AG20443 (cell line): ENCODE measurements around the gene ABCB10.
"Not testable (repeated sequence)": the region's sequence is repeated elsewhere in the genome, so short reads cannot be mapped to it uniquely, and the experiment has no call there.

ENCODE experiments used
- DNase-seq: peaks from one replicate; pipeline ENCODE4 v3.0.0; 2012; ENCODE audit warnings: low spot score, mixed read lengths

Gene ABCB10

GRCh38 chr1:229536982-229537381, 21.5 kb downstream of the ABCB10 start:
- no peak for DNase-seq

GRCh38 chr1:229535230-229535629, 23.3 kb downstream of the ABCB10 start:
- no peak for DNase-seq

GRCh38 chr1:229531326-229531725, 27.2 kb downstream of the ABCB10 start:
- DNase-seq = no peak

DNA sequence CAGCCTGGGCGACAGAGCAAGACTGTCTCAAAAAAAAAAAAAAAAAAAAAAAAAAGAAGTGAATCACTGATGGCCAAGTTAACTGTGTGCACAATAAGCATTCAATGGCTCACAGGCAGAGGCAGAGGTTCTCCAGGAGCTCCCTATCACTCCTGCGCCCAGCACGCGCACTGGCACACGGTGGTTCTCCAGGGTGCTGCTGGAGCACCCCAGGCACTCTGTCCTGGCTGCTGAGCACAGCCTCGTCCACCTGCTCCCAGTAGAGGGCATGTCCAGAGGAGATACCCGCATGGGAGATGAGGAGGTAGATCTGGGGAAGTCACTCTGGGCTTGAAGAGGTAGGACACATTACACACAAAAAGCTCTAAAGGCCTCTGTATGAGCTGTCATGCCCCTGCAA, 28.9 kb downstream of the ABCB10 start:
- no peak for DNase-seq

DNA sequence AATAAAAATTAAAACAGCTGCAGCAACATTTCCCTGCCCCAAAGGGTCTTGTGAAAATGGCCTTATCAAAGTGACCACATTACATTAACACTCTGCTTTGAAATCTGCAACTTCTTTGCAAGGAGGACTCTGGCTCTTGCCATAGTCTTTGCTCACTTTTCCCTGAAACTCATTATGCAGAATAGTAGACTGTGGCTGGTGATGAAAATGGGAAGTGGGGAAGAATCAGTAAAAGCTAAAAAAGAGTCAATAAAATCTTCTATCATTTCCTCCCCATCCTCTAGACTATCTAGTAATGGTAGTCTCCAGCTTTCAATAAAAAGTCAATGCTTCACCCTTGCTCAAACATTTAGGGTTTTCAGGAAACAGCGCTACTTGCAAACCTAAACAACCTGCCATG, 31.8 kb downstream of the ABCB10 start:
- DNase-seq = no peak

- no peak for DNase-seq
These were observed 35.5 kb downstream of the ABCB10 start for GRCh38 chr1:229523052-229523451.

DNA sequence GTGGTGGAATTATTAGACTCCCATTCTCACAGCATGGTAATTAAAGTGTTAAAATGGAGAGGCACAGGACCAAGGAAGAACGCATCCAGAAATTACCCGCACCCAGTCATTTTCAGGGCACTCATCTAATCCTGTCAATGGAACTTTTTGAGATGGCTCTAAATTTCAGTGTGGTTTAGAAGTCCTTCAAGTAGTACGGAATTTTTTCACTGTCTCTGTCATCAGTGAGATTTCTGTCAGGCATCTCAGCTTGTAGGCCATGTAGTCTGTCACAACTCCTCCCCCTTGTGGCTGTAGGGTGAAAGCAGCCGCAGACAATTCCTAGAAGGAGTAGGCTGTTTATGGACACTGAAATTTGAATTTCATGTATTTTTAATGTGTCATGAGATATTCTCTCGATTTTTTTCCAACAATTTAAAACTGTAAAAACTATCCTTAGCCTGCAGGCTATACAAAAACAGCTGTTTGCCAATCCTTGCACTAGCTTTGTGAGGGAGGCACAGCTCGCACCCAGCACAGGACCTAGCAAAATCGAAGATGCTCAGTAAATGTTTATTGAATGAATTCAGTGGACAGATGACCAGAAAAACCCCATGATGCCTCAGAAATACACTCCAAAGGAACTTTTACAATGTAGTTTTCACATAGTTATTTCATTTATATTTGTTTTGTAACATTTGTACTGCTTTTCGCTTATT, 43.8 kb downstream of the ABCB10 start:
- DNase-seq = peak; percentile 85

- DNase-seq = not testable (repeated sequence)
These were observed 46.9 kb downstream of the ABCB10 start for GRCh38 chr1:229511625-229512024.

DNA sequence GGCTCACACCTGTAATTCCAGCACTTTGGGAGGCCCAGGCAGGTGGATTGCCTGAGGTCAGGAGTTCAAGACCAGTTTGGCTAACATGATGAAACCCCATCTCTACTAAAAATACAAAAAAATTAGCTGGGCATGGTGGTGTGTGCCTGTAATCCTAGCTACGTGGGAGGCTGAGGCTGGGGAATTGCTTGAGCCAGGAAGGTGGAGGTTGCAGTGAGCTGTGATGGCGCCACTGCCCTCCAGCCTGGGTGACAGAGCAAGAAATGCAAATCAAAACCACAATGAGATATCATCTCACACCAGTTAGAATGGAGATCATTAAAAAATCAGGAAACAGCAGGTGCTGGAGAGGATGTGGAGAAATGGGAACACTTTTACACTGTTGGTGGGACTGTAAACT, 47.3 kb downstream of the ABCB10 start:
- not testable (repeated sequence) for DNase-seq

DNA sequence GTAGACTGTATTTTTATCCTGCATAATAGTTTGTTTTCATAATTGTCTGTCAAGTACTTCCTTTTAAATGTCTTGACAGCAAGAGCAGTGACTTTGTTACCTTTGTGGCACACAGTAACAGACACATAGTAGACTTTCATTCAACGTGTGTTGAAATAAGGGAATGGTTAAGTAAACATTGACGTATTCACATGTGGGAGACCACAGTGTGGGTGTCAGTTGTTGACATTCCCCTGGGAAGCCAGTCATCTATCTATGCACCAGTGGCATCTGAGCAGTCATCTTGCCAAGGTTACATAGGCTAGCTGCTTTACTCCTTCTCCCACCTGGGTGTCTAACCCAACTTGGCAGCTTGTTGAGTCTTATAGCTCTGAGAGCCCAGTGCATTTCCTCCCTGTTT, 48.9 kb downstream of the ABCB10 start:
- DNase-seq = no peak

DNA sequence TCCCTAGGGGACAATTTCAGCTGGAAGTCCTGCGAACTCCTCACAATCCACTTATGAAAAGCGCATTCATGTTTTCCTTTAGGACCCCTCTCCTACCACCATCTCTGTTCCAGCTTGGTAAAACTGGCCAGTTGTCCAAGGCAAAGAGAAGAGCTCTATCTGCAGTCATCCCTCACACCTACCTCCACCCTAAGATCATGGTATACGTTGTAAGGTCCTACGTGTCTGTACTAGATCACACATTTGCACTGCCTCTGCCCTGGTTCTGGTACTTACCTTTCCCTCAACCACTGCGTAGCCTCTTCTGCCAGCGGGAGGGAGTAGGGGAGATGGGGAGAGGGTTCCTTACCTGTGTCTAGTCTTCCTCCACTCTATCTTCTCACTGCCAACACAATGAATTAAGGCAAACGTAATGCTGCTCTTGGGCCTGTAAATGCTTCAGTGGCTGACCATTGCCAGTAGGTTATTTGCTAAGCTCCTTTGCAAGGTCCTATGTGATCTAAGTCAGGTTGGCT, 49.6 kb downstream of the ABCB10 start:
- DNase-seq = no peak

DNA sequence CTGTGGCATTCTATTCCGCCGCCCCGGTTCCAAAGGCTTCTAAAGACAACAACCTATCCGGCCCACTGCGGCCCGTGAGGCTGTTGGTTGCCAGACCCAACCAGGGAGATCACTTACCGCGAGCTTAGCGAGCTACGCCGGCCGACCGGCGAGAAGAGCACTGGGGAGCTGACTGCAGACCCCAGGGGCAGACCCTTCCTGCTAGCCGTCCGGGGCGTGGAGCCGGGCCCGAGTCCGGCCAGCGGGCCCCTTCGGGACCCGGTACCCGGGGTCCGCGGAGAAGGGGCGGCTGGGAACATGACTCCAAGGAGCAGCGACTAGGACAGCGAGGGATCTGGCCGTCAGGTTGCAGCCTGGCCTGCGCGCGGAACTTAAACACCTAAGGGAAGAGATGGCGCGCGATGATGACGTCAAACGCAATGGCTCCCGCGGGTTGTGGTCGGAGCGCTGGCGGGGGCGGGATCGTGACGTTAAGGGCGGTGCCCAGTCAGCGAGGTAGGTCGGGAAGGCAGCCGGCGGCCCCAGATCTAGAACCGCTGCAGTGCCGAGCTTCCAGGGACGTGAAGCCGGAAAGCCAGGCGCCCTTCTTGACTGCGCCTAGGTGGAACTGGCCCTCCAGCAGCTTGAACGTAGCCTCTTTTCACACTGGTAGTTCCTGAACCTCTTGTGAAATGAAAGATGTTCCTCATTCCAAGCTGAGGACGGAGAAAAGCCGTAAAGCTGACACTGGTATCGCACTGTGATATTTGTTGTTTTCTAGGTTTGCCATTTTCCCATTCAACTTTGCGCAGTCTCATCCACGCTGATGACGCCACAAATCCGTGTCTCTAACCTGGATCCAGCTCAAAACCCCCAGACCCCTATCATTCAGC, 50.3 kb downstream of the ABCB10 start, which contains the start of gene NUP133:
TSS of gene NUP133 (minus strand) at position 391 of the 872 bp plus-strand sequence. CDS start at position 299, 92 bp downstream.
- DNase-seq = peak; percentile 98

GRCh38 chr1:229507502-229507901, 51.0 kb downstream of the ABCB10 start:
- no peak for DNase-seq

GRCh38 chr1:229506633-229507032, 51.9 kb downstream of the ABCB10 start:
- no peak for DNase-seq

GRCh38 chr1:229495782-229496181, 62.7 kb downstream of the ABCB10 start:
- DNase-seq = no peak

DNA sequence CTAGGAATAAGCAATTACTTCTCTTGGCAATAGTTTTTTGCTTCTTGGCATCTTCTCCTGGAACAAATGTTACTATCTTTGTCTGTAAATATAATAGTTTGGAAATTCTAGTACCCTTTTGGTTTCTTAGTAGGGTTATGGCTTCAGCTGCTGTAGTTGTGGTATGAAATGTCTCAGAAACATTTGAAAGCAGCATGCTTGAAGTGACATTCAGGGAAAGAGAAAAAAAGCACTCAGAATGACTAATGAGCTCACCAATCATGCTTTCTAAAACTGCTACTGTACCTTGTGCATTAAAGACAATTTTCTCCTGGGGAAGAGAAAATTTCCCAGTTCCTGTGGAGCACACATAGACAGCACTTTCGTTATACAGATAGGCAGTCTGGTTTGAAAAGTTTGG, 71.3 kb downstream of the ABCB10 start:
- no peak for DNase-seq

- no peak for DNase-seq
These were observed 73.2 kb downstream of the ABCB10 start for GRCh38 chr1:229485318-229485717.

- no peak for DNase-seq
These were observed 76.0 kb downstream of the ABCB10 start for GRCh38 chr1:229482511-229482910.

- no peak for DNase-seq
These were observed 78.0 kb downstream of the ABCB10 start for GRCh38 chr1:229480495-229480894.

DNA sequence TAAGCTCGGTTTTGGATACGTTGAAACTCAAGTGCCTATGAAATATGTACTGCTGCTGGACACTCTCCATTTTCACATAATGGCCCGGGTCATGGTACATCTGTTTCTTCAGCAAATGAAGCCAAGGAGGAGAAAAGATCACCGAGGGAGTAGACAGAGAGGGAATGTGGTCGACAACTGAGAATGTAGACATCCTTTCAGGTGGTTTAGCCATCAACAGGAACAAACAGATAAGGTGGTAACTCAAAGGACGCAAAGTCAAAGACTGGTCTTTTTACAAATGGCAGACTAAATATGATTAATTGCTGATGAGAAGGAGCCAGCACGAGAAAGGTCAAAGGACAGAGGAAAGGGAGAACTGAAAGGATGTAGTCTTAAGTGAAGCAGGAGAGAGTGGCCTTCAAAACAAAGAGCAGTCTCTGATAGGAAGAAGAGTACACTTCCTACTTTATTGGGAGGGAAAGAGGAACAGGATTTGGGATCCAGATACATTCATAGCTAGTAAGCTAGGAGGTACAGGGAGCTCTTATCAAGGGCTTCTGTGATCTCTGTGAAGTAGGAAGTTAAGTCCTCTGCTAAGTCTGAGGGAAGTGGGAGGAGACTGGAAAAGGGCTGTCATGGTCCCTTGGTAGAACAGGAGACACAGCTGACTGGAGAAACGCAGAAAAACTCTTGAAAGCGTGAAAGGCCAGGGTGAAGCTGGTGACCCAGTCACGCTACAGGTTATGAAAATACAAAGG, 78.7 kb downstream of the ABCB10 start:
- DNase-seq = no peak

- no peak for DNase-seq
These were observed 79.7 kb downstream of the ABCB10 start for GRCh38 chr1:229478852-229479251.

DNA sequence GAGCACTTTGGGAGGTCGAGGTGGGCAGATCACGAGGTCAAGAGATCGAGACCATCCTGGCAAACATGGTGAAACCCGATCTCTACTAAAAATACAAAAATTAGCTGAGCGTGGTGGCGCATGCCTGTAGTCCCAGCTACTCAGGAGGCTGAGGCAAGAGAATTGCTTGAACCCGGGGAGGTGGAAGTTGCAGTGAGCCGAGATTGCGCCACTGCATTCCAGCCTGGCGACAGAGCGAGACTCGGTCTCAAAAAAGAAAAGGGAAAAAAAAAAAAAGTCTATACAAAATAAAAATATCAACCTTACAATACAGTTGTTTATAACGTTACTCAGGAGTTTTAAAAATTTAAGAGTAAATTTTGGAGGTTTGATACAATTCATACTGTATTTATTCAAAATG, 82.6 kb downstream of the ABCB10 start:
- not testable (repeated sequence) for DNase-seq
